NCI-H226 (cell line): ENCODE results near the gene RAE1.
"Not testable (repeated sequence)": the region's sequence is repeated elsewhere in the genome, so short reads cannot be mapped to it uniquely, and the experiment has no call there.

Experiments
- DNase-seq: peaks from one replicate; pipeline ENCODE4 v3.0.0-alpha.2; 2015

The RAE1 gene

GRCh38 chr20:57417830-57418780 lies 67.0 kb downstream of the RAE1 start:
- no peak for DNase-seq

DNA sequence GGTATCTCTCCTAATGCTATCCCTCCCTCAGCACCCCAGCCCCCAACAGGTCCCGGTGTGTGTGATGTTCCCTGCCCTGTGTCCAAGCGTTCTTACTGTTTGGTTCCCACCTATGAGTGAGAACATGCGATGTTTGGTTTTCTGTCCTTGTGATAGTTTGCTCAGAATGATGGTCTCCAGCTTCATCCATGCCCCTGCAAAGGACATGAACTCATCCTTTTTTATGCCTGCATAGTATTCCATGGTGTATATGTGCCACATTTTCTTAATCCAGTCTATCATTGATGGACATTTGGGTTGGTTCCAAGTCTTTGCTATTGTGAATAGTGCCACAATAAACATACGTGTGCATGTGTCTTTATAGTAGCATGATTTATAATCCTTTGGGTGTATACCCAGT lies 68.4 kb downstream of the RAE1 start:
- DNase-seq, result not testable (repeated sequence)

GRCh38 chr20:57420571-57421252 lies 69.7 kb downstream of the RAE1 start:
- DNase-seq, result no peak

- no peak for DNase-seq
These were observed 70.5 kb downstream of the RAE1 start for GRCh38 chr20:57421253-57422220.

- no peak for DNase-seq
These were observed 71.2 kb downstream of the RAE1 start for GRCh38 chr20:57422254-57422653.

- no peak for DNase-seq
These were observed 74.3 kb downstream of the RAE1 start for GRCh38 chr20:57425150-57426013.

DNA sequence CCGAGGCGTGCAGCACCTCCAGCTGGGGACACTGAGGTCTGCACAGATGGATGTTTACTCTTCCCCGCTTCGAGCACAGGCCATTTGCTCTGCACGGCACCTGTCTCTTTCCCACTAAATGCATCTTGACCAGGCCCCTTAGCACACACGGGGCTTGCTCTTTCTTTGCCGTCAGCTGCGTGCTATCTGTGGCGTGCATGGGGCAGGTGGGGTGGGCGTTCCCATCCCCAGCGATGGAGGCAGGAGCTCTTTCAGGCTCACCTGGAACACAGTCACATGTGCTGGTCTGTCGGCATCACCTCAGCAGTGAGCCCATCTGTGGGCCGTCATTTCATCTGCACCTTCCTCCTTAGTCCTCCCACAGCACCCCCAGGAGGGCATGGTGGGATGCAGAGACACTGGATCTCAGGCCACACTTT lies 75.2 kb downstream of the RAE1 start:
- no peak for DNase-seq

GRCh38 chr20:57426831-57427230 lies 75.8 kb downstream of the RAE1 start:
- DNase-seq, result no peak

DNA sequence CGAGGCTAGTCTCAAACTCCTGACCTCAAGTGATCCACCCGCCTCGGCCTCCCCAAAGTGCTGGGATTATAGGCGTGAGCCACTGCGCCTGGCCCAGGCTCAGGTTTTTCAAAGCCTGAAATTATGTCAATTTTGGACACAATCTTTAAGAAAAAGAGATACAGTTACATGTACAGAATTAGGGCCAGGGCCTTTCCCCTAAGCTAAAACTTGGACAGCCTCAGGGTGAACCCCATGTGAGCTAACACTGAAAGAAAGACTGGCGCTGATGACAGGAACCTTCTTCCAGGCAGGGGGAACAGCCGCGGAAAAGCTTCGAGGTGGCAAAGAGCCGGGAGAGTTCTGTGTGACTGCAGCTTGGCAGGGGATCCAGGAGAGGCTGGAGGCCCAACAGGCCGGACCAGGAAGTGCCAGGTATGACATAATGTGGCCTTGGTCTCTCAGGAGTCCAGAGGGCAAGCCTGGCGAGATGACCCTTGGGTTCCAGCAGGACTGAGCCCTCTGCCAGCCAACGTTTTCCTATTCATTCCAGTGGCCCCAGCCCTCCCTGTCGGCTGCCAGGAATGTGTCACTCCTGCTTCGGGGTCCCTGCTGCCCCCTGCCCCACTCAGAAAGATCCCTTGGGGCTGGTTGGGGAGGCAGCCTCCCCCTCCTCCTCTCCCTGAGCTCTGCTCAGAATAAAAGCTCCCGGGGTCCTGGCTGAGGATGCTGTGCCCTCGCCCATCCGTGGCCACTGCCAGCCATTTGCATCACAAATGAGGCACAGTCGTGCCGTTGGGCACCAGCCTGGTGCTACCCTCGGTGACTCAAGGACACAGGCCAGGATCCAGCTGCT lies 77.5 kb downstream of the RAE1 start:
- no peak for DNase-seq
